Ureter (tissue), 1 donor: ENCODE measurements around the gene NHLH2. TPM values are rescaled to one million over a fixed set of nuclear protein-coding genes. Genes with fewer than 3 reads are reported as not detected.

Experiments used
- DNase-seq: peaks from one replicate; pipeline ENCODE4 v3.0.0-alpha.2; 2020; ENCODE audit warnings: low spot score
- total RNA-seq: library from RNA; stranded (reverse); gene quantifications from one replicate; pipeline ENCODE4 v1.2.4, GENCODE V29; 2023
- donor health status: DM: yes; HTN: yes; CAD: no.

The NHLH2 gene
- total RNA-seq, 1 donor from 2014 or later = 0.31 TPM

GRCh38 chr1:115805597-115805996 is 35.3 kb downstream of the NHLH2 start:
- no peak for DNase-seq

DNA sequence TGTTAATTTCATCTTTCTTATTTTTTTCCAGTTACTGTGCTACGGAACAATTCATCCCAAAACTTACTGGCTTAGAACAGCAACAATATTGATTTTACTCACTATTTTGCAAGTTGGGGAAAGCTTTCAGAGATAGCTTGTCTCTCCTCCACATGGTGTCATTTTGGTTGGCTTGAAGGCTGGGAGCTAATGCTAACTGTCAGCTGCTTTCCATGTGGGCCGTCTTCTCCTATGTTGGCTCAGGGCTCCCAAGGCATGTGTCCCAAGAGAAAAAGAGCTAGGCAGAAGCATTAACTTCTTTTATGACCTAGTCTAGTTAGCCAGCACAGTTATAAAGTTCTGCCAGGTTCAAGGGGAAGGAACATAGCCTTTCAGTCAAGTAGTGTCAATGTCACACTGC is 38.5 kb downstream of the NHLH2 start:
- DNase-seq = no peak

- no peak for DNase-seq
Measured at GRCh38 chr1:115797486-115797885, 43.4 kb downstream of the NHLH2 start.

GRCh38 chr1:115796897-115797296 is 44.0 kb downstream of the NHLH2 start:
- no peak for DNase-seq

- DNase-seq = no peak
Measured at GRCh38 chr1:115796036-115796435, 44.9 kb downstream of the NHLH2 start.

DNA sequence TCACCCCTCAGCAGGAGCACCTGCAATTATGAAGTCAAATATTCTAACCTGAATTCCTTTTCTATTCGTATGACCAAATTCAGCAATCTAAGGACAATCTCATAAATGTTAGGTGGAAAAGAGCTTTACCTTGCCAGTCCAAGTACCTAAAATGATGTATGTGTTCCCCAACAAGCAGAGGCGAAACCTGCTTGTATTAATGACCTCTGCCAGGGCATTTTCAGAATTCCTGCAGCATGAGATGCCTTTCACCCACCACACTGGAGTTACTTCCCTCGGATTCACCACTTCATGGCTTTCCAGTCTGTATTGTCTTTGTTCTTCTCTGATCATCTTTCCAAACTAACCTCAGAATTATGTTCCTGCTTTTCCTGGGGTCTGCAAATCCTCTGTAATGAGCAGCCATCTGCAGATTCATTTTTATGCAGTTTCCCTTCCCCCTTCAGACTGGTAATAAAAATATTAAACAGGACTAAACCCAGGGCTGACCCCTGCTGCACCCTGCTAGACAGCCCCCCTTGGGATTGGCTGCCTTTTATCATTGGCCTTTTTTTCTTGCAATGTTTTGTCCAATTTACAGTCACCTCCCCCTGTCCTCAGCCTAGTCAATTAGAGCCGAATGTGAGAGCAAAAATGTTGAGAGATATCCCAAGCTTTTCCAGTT is 45.8 kb downstream of the NHLH2 start:
- DNase-seq = no peak

DNA sequence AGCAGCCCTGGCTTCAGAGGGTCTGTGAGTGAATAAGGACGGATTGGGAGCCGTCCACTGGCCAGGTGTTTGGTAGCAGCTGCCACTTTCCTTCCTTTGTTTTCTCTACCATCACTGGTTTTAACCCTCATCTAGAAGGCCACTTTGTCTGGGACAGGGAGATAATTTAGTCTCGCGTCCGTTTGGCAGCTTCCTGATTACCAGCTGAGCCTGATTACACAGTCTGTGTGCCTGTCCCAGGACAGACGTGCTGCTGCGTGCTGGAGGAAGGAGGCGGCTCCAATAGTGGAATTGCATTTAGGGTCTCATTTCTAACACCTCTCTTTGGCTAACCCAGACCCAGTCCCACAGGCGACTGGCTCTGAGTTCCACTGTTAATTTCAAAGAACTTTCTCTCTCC is 47.8 kb downstream of the NHLH2 start:
- no peak for DNase-seq

- DNase-seq = no peak
Measured at GRCh38 chr1:115791816-115792215, 49.1 kb downstream of the NHLH2 start.

- DNase-seq = no peak
Measured at GRCh38 chr1:115790846-115791245, 50.1 kb downstream of the NHLH2 start.

DNA sequence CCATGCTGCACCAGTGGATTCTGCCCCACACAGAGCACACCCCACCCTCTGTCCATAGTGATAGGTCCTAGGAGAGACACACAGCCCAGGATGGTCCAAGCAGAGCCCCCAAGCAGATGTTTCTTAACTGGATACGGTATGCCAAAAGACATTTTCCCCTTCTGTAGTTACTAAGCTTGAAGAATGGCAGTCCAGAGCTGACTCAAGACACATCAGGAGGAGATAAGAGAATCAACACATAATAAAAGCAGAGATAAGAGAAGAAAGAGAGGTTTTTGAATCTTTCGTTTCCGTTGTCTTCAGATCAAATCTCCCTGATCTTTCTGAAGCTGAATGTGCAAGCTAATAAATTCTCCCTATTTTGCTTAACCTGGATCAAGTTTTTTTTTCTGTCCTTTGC is 50.6 kb downstream of the NHLH2 start:
- DNase-seq = no peak

Other genes starting within 250 kb of the NHLH2 start
- 19.2 TPM for gene VANGL1, start 199.2 kb downstream of the NHLH2 start, total RNA-seq
- gene CASQ2, start 72.4 kb downstream of the NHLH2 start, total RNA-seq = 18.7 TPM
- gene SLC22A15, start 135.4 kb upstream of the NHLH2 start, total RNA-seq = 10.3 TPM